Measurements from ENCODE around the gene TRIM34. TPM values are rescaled to one million over a fixed set of nuclear protein-coding genes. Genes with fewer than 3 reads are reported as not detected.

Gene TRIM34
- polyA plus RNA-seq, 1 donor from 2014 or later = not detected

DNA sequence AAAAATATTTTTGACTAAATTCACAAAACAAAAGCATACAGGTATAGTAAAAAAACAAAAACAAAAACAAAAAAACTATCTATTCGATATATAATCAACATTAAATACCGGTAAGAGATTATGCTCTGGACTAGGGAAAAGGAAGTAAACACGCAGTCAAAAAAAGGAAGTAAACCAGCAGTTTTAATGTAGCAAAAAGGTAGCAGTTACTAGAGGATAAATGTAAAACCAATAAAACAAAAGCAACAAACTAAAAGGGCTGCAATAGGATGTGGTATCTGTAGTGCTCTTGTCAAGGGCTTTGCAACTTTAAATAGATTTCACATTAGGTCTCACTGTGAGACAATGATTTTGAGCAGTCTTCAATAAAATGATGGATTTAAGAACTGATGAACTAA lies 67.2 kb downstream of the TRIM34 start:
- H3K9ac ChIP-seq (ENCODE audit: low read length) = no peak overlapping the region
- H2AFZ ChIP-seq (ENCODE audit: low read depth, low read length) = no peak overlapping the region
- H3K9me3 ChIP-seq (ENCODE audit: low read length) = no peaks in the 10 kb centered on the region
- H3K79me2 ChIP-seq (replicated peaks; ENCODE audit: insufficient read depth, low read length) = no peaks in the 10 kb centered on the region
- no peak overlapping the region for H3K4me3 ChIP-seq (ENCODE audit: low read length)
- H3K4me2 ChIP-seq (ENCODE audit: low read length) = no peak overlapping the region
- H3K9me2 ChIP-seq (ENCODE audit: insufficient read depth, low read length) = no peaks in the 10 kb centered on the region
- TF ChIP-seq EP300 (conservative IDR thresholded peaks at IDR 0.05; ENCODE audit: poor library complexity, severe bottlenecking) = no peak
- TF ChIP-seq RAD21 (conservative IDR thresholded peaks at IDR 0.05) = no peak
- TF ChIP-seq, protein P1, sequence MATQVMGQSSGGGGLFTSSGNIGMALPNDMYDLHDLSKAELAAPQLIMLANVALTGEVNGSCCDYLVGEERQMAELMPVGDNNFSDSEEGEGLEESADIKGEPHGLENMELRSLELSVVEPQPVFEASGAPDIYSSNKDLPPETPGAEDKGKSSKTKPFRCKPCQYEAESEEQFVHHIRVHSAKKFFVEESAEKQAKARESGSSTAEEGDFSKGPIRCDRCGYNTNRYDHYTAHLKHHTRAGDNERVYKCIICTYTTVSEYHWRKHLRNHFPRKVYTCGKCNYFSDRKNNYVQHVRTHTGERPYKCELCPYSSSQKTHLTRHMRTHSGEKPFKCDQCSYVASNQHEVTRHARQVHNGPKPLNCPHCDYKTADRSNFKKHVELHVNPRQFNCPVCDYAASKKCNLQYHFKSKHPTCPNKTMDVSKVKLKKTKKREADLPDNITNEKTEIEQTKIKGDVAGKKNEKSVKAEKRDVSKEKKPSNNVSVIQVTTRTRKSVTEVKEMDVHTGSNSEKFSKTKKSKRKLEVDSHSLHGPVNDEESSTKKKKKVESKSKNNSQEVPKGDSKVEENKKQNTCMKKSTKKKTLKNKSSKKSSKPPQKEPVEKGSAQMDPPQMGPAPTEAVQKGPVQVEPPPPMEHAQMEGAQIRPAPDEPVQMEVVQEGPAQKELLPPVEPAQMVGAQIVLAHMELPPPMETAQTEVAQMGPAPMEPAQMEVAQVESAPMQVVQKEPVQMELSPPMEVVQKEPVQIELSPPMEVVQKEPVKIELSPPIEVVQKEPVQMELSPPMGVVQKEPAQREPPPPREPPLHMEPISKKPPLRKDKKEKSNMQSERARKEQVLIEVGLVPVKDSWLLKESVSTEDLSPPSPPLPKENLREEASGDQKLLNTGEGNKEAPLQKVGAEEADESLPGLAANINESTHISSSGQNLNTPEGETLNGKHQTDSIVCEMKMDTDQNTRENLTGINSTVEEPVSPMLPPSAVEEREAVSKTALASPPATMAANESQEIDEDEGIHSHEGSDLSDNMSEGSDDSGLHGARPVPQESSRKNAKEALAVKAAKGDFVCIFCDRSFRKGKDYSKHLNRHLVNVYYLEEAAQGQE (IDR thresholded peaks at IDR 0.05; ENCODE audit: borderline replicate concordance) = no peak
- no peak for TF ChIP-seq MXI1 (conservative IDR thresholded peaks at IDR 0.05; ENCODE audit: poor library complexity, severe bottlenecking)
- no peak for TF ChIP-seq TAF1 (IDR thresholded peaks at IDR 0.05; ENCODE audit: low read depth)
- TF ChIP-seq, protein P2, sequence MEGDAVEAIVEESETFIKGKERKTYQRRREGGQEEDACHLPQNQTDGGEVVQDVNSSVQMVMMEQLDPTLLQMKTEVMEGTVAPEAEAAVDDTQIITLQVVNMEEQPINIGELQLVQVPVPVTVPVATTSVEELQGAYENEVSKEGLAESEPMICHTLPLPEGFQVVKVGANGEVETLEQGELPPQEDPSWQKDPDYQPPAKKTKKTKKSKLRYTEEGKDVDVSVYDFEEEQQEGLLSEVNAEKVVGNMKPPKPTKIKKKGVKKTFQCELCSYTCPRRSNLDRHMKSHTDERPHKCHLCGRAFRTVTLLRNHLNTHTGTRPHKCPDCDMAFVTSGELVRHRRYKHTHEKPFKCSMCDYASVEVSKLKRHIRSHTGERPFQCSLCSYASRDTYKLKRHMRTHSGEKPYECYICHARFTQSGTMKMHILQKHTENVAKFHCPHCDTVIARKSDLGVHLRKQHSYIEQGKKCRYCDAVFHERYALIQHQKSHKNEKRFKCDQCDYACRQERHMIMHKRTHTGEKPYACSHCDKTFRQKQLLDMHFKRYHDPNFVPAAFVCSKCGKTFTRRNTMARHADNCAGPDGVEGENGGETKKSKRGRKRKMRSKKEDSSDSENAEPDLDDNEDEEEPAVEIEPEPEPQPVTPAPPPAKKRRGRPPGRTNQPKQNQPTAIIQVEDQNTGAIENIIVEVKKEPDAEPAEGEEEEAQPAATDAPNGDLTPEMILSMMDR (IDR thresholded peaks at IDR 0.05; ENCODE audit: poor library complexity, severe bottlenecking) = no peak
- TF ChIP-seq SMC3 (conservative IDR thresholded peaks at IDR 0.05; ENCODE audit: poor library complexity) = no peak
- no peak for TF ChIP-seq POLR2AphosphoS5 (IDR thresholded peaks at IDR 0.05)
- no peak for TF ChIP-seq EZH2 (IDR thresholded peaks at IDR 0.05; ENCODE audit: borderline replicate concordance, insufficient read depth, low read length, poor library complexity, severe bottlenecking)
- H3K36me3 ChIP-seq (ENCODE audit: insufficient read depth, low read length) = no peaks in the 10 kb centered on the region
- no peak overlapping the region for H3K27ac ChIP-seq (ENCODE audit: low read length)
- no peaks in the 10 kb centered on the region for H3F3A ChIP-seq (ENCODE audit: insufficient read depth, low read length, poor library complexity, severe bottlenecking)
- no peaks in the 10 kb centered on the region for H4K20me1 ChIP-seq (ENCODE audit: insufficient read depth)
- no peaks in the 10 kb centered on the region for H3K27me3 ChIP-seq (ENCODE audit: insufficient read depth, low read depth, low read length)

Other genes with a start within 250 kb of the TRIM34 start
- not detected in 2 replicates for gene OR51M1, start 241.2 kb upstream of the TRIM34 start, polyA plus RNA-seq
- gene OR51Q1, start 202.9 kb upstream of the TRIM34 start, polyA plus RNA-seq = not detected in 2 replicates
- not detected in 2 replicates for gene OR51I1, start 183.5 kb upstream of the TRIM34 start, polyA plus RNA-seq
- not detected in 2 replicates for gene OR51I2, start 175.7 kb upstream of the TRIM34 start, polyA plus RNA-seq
- gene OR52D1, start 136.3 kb upstream of the TRIM34 start, polyA plus RNA-seq = not detected in 2 replicates
- gene UBQLN3, start 115.0 kb upstream of the TRIM34 start, polyA plus RNA-seq = not detected in 2 replicates
- not detected in 2 replicates for gene UBQLNL, start 108.3 kb upstream of the TRIM34 start, polyA plus RNA-seq
- gene OR52H1, start 76.5 kb upstream of the TRIM34 start, polyA plus RNA-seq = not detected in 2 replicates
- gene OR52B6, start 44.1 kb upstream of the TRIM34 start, polyA plus RNA-seq = not detected in 2 replicates
- gene TRIM6, start 28.4 kb upstream of the TRIM34 start, polyA plus RNA-seq = not detected in 2 replicates
- gene TRIM5, start 60.1 kb downstream of the TRIM34 start, polyA plus RNA-seq = 0.58 and 2.0 TPM in 2 replicates
- 4.3 and 10.2 TPM in 2 replicates for gene TRIM22, start 64.8 kb downstream of the TRIM34 start, polyA plus RNA-seq
- not detected in 2 replicates for gene OR56B1, start 111.4 kb downstream of the TRIM34 start, polyA plus RNA-seq
- not detected in 2 replicates for gene OR52N4, start 129.2 kb downstream of the TRIM34 start, polyA plus RNA-seq
- gene OR52N5, start 158.4 kb downstream of the TRIM34 start, polyA plus RNA-seq = not detected in 2 replicates
- not detected in 2 replicates for gene OR52N1, start 166.3 kb downstream of the TRIM34 start, polyA plus RNA-seq
- not detected in 2 replicates for gene OR52N2, start 183.9 kb downstream of the TRIM34 start, polyA plus RNA-seq
- gene OR52E6, start 216.9 kb downstream of the TRIM34 start, polyA plus RNA-seq = not detected in 2 replicates
- gene OR52E8, start 232.7 kb downstream of the TRIM34 start, polyA plus RNA-seq = not detected in 2 replicates

Measured in neural cell (in vitro differentiated cells).